GM19023 (cell line): ENCODE data around the gene CSNK1A1.
"Not testable (repeated sequence)": the region's sequence is repeated elsewhere in the genome, so short reads cannot be mapped to it uniquely, and the experiment has no call there.

Experiments
- ATAC-seq: cut with Tn5 transposase; IDR thresholded peaks from one replicate; pipeline ENCODE4 v1.9.1; 2021; ENCODE audit warnings: mild to moderate bottlenecking, moderate library complexity; ENCODE audit not compliant: unreplicated experiment

Gene CSNK1A1

DNA sequence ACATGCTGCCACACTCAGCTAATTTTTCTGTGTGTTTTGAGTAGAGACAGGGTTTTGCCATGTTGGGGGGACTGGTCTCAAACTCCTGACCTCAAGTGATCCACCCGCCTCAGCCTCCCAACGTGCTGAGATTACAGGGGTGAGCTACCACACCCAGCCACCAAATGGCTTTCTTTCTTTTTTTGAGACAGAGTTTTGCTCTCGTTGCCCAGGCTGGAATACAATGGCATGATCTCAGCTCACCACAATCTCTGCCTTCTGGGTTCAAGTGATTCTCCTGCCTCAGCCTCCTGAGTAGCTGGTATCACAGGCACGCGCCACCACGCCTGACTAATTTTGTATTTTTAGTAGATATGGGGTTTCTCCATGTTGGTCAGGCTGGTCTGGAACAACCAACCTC is 15.5 kb downstream of the CSNK1A1 start:
- not testable (repeated sequence) for ATAC-seq

DNA sequence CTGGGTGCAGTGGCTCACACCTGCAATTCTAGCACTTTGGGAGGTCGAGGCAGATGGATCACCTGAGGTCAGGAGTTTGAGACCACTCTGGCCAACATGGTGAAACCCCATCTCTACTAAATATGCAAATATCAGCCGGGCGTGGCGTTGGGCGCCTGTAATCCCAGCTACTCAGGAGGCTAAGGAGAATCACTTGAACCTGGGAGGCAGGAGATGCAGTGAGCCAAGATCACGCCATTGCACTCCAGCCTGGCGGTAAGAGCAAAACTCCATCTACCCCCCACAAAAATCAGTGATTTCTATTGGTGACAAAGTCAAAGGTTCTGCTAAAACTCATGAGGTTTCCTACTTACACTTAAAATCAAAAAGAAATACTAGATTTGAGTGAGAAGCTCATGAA is 18.8 kb downstream of the CSNK1A1 start:
- ATAC-seq: no peak

DNA sequence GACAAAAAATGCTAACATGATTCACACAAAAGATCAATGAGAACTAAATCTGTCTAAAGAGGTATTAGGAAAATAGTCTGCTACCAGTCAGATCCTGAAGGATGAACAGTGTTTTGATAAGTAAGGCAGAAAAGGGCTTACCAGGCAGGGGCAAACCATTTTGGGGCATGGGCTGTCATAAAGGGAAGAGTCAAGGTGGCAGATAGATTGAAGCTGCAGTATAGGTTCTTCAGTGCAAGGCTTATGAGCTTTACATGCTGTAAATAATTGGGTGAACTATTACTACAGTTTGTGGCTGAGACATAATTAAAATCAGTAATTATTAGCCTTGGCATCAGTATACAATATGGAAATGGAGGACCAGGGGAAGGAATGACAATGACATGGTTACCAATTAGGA is 21.8 kb downstream of the CSNK1A1 start:
- no peak for ATAC-seq

DNA sequence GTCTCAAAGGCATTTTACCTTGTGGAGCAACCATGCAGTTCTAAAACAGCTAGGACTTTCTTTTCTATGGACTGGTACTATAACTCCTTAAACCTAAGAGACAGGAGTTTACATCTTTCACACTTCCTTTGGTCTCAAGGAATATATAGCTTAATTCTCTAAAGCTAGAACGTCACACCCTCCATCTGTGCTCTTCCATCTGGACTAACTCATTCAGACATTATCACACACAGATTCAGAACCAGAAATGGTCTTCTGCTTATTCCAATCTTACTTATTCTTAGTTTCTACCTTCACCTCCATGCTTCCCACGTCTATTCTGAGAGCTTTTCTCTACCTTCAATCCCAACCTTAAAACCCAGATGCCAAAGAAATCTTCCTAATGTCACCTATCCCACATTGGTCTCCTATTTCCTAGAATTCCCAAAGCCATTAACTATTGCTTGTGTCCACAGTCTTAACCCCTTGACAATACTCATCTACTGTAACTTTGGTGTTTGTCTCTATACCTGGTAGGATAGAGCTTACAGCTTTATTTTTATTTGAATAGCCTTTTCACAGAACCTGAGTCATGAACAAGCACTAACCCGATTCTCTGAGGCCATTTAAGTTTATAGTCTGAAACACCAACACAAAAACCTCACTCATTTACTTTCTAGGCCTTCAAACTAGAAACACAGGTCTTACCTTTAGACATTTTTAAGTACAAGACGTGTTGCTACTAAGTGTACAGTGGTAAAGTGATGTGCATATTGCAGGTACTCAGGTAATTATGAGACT is 22.8 kb downstream of the CSNK1A1 start:
- ATAC-seq: no peak

DNA sequence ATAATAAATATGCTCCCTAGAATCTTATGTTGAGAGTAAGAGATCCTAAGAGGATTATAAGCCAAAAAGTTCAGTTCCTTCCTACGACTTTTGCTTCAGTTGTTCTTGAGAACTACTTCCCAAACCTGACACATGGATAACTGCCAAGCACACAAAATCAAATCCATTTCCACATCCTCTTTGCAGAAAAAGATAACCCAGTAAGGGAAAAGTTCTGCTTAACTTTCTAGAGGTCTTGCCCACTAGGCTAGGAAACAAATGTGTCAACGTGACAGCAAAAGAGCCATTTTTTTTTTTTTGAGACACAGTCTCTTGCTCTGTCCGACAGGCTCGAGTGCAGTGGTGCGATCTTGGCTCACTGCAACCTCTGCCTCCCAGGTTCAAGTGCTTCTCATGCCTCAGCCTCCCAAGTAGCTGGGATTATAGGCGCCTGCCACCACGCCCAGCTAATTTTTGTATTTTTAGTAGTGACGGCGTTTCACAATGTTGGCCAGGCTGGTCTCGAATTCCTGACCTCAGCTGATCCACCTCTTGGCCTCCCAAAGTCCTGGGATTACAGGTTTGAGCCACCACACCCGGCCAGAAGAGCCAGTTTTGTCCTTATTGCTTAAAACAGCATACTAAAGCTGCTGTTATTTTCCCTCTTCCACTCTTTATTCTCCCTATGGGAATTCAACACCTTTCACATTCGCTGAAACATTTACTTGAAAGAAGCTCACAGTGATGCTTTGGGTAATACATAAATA is 24.2 kb downstream of the CSNK1A1 start:
- ATAC-seq: no peak

- no peak for ATAC-seq
Observed at GRCh38 chr5:149521739-149522685, 29.2 kb downstream of the CSNK1A1 start.

DNA sequence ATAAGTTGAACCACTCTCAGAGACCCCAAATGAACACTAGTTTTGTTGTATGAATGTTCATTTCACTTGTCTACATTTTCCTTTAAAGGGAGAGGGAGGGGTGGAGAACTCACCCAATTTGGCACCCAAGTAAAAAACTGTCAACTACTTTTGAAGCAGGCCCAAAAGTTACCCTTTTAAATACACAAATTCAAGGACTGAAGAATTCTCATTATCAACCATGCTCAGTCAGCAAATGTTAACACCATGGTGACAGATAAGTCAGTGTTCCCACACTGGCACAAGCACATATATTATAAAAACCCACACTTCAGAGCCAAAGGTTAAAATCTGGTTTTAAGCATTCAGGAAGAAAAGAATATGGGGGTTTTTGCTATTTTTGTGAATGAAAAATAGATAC is 31.6 kb downstream of the CSNK1A1 start:
- no peak for ATAC-seq

- no peak for ATAC-seq
Observed at GRCh38 chr5:149518620-149519019, 32.6 kb downstream of the CSNK1A1 start.

DNA sequence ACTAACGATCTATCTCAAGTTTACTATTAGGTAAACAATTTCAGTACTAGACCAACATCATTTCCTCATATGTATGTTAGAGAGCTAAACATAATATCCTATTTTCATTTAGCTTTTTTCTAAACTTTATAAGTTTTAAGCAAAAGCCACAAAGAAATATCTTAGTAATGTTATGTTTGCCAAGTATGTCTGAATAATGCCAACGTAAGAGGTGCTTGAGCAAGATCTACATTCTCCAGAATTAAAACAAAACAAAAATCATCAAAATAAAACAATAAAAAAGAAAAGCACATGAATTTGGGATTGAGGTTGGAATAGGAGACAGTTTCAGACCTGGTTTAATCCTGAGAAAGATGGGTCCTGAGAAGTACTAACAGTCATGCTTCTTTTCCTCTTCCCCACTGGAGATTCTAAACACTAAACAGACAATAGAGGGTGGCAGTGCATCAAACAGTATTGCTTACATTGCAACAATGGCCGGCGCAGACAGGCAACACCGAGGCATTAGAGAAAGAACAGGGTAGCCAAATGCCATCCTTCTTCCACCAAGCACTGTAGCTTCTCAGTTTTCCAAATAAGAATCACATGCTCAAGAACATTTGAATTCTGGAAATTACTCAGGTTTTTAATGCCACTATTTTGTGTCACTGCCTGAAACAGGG is 33.6 kb downstream of the CSNK1A1 start:
- no peak for ATAC-seq

DNA sequence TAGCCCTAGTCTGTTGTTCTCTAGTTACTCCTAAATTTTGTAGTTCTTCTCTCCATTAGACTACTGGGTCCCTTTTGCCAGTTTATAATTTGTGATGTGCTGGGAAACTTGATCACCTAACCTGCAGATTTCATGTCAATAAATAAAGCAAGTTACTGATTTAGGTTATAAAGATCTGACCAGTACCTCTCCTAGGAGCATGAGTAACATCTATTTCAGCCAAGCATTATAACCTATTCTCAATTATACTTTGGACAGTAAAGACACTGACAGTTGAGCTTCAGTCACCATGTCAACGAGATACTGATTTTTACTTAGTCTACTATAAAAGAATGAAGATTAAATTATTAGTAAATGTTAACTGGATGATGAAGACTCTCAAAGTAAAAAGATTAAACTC is 36.7 kb downstream of the CSNK1A1 start:
- ATAC-seq: no peak

DNA sequence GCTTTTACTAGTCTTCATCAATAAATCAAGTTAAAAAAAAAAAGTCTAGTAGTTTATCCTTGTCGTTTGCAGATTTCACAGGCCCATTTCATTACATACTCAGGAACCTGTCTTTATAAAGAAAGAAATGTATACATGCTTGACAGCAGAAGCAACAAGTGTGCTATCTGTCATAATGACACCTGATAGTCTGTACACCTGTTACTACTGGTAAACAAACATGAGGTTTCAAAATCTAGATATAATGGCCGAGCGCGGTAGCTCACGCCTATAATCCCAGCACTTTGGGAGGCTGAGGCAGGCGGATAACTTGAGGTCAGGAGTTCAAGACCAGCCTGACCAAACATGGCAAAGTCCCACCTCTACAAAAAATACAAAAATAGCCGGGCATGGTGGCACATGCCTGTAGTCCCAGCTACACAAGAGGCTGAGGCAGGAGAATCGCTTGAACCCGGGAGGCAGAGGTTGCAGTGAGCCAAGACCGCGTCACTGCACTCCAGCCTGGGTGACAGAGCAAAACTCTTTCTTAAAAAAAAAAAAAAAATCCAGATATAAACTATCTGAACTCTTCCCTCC is 37.8 kb downstream of the CSNK1A1 start:
- not testable (repeated sequence) for ATAC-seq

- no peak for ATAC-seq
Observed at GRCh38 chr5:149510136-149510535, 41.1 kb downstream of the CSNK1A1 start.

DNA sequence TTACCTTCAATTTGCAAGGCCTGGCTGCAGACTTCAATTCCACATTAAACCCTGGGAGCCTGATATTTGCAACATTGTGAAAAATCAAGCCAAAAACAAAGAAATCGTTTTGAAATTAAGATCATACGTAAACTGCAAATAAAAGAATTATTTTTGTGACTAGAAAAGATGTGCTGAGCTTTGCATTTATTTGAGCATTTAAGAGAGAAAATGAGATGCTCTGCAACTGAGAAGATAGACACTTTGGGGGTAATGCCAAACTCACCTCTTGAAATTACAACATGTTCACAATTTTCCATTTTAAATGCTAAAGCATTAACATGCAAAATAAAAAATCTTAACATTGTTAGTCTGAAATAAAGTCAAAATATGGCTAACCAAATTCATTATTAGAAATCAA is 46.6 kb downstream of the CSNK1A1 start:
- no peak for ATAC-seq

GRCh38 chr5:149503006-149503405 is 48.2 kb downstream of the CSNK1A1 start:
- ATAC-seq: no peak

- ATAC-seq: no peak
Observed at GRCh38 chr5:149500922-149501582, 50.2 kb downstream of the CSNK1A1 start.

- ATAC-seq: no peak
Observed at GRCh38 chr5:149498724-149499336, 52.4 kb downstream of the CSNK1A1 start.

- no peak for ATAC-seq
Observed at GRCh38 chr5:149497357-149497756, 53.9 kb downstream of the CSNK1A1 start.

DNA sequence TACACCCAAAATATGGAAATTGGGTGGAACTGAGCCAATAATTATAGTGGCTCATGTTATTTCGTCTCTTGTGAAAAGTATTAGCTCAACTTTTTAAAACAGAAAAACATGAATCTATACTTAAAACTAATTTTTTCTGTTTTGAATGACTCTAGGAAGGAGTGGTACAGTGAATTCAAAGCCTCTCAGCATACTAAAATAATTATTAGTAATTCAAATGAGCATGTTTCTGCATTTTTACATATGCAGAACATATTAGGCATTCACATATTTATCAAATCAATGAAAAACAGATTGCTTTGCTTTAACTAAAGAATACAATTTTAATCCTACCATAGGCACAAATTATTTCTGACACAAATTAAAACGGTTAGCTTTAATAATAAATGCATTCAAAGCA is 54.3 kb downstream of the CSNK1A1 start:
- ATAC-seq: no peak

- no peak for ATAC-seq
Observed at GRCh38 chr5:149496166-149496565, 55.1 kb downstream of the CSNK1A1 start.
